Tibial artery (tissue), 4 donors: ENCODE results near the gene EPN2.

Experiments used
- DNase-seq, 2 donors: peaks; one replicate each; pipeline ENCODE4 v3.0.0-alpha.2; 2019
- H3K27ac ChIP-seq, 2 donors: fragments of 200-600 bp; sonication (generic) in 1 of 2; 1 replicate in 1 of 2; 2 replicates in 1 of 2; pipeline ENCODE4 v1.5.1; 2018 to 2019; ENCODE audit warnings: mild to moderate bottlenecking in 1 of 2
- H3K27me3 ChIP-seq, 2 donors: fragments of 200-600 bp; sonication (generic) in 1 of 2; one replicate each; pipeline versions ENCODE4 v1.5.1 to v1.6.0; 2016 to 2019
- H3K36me3 ChIP-seq, 3 donors: fragments of 200-600 bp; sonication (generic) in 2 of 3; one replicate each; pipeline ENCODE4 v1.5.1; 2016 to 2019; ENCODE audit warnings: mild to moderate bottlenecking in 2 of 3
- H3K4me1 ChIP-seq, 4 donors: fragments of 200-600 bp; sonication (generic) in 2 of 4; 1 replicate in 3 of 4; 2 replicates in 1 of 4; pipeline ENCODE4 v1.5.1; 2016 to 2019
- H3K4me3 ChIP-seq, 2 donors: fragments of 200-600 bp; sonication (generic) in 1 of 2; 1 replicate in 1 of 2; 2 replicates in 1 of 2; pipeline ENCODE4 v1.5.1; 2018 to 2019; ENCODE audit warnings: mild to moderate bottlenecking in 2 of 2
- H3K9me3 ChIP-seq, 3 donors: fragments of 200-600 bp; sonication (generic) in 1 of 3; one replicate each; pipeline ENCODE4 v1.5.1; 2016 to 2019
- intact Hi-C: fragments of 100-400 bp; cut with DNase I; formaldehyde crosslinking; loops from one replicate; pipeline ENCODE4 v1.15.0; 2023; ENCODE audit warnings: low total_unique reads
- TF ChIP-seq, protein P1 (sequence below), 2 experiments: fragments of 200-600 bp in 1 of 2; fragments of 450-650 bp in 1 of 2; IDR thresholded peaks; one replicate each; pipeline ENCODE4 v1.5.1; 2017 to 2019; ENCODE audit warnings: antibody characterized with exemption in 2 of 2, mild to moderate bottlenecking in 1 of 2, moderate library complexity in 1 of 2

The EPN2 gene

DNA sequence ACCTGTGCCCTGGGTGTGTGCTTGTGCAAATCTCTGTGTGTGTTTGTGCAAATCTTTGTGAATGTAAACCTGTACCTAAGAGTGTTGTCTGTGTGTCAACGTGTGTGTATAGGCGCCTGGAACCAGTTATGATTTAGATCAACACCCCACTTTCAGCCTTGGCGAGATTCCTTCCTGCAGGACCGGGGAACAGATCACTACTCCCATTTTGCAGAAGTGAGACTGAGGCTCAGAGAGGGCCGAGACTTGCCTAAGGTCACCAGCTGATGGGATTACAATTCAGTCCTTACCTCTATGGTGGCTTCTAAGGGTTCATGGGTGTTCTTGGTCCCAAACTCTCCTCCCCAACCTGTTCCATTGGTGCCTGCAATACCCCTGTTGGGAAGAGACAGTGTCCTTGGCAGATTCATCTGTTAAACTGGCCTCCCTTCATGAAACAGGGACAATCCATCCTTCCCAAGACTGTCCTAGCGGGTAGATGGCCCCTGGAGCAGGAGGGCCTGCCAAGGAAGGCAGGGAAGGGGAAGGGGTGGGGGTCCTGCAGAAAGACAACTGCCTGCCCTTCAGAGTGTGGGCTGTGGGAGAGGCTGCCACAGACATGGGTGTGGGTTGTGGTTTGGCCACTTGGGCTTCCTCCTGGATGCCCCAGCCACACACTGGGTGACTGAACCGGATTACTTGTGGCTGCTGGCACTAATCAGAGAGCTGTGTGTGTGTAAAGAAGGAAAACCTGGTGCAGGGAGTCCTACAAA is 134.3 kb downstream of the EPN2 start:
- DNase-seq = peak in 1 of 2 donors; percentile 2
- Histone ChIP-seq H3K4me3 (no peak overlapping the region), H3K27me3 (no peaks in the 10 kb centered on the region), H3K9me3 (no peaks in the 10 kb centered on the region), H3K36me3 (no peaks in the 10 kb centered on the region), H3K4me1 (peaks cover 0 to 27% (median 9%) of the 10 kb centered on the region in 4 donors), H3K27ac (no peak overlapping the region)
- intact Hi-C loops = no loop called here
- TF ChIP-seq, protein P1, sequence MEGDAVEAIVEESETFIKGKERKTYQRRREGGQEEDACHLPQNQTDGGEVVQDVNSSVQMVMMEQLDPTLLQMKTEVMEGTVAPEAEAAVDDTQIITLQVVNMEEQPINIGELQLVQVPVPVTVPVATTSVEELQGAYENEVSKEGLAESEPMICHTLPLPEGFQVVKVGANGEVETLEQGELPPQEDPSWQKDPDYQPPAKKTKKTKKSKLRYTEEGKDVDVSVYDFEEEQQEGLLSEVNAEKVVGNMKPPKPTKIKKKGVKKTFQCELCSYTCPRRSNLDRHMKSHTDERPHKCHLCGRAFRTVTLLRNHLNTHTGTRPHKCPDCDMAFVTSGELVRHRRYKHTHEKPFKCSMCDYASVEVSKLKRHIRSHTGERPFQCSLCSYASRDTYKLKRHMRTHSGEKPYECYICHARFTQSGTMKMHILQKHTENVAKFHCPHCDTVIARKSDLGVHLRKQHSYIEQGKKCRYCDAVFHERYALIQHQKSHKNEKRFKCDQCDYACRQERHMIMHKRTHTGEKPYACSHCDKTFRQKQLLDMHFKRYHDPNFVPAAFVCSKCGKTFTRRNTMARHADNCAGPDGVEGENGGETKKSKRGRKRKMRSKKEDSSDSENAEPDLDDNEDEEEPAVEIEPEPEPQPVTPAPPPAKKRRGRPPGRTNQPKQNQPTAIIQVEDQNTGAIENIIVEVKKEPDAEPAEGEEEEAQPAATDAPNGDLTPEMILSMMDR (IDR thresholded peaks at IDR 0.05) = no peak

DNA sequence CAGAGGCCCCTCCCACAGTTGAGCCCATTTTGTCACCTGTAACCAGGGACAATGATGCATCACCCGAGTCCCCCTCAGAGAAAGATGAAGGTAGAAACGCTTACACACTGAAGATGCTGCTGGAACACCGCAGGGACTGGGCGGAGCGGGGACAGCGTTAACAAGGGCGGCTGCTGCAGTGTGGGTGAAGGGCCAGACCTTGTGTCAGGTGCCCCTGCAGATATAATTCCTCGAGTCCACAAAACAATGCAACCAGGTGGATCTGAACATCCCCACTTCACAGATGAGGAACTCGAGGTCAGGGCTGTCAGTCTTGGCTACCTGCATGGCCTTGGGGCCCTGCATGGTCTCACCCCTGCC is 134.8 kb downstream of the EPN2 start:
- TF ChIP-seq, protein P1 (IDR thresholded peaks at IDR 0.05) = no peak
- intact Hi-C loops = no loop called here
- Histone ChIP-seq H3K4me3 (no peak overlapping the region), H3K36me3 (no peaks in the 10 kb centered on the region), H3K9me3 (no peaks in the 10 kb centered on the region), H3K27ac (no peak overlapping the region), H3K4me1 (peaks cover 0 to 30% (median 12%) of the 10 kb centered on the region in 4 donors), H3K27me3 (no peaks in the 10 kb centered on the region)
- no peak for DNase-seq

DNA sequence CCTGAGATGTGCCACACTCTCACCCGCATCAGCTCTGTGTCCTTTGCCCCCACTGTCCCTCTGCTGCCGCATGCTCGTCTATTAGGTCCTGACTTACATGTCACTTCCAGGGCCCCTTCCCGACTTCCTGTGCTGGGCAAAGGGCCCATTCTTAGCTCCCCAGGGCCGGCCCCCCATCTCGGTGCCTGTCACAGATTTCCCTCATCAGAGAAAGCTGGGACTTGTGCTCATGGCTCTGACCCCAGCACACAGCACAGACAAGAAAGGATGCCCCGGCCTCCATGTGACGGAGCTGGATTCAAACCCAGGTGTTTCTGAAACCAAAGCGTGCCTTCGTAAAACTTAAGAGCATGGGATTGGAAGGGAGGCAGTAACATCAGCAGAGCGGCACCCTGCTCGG is 135.3 kb downstream of the EPN2 start:
- DNase-seq = no peak

DNA sequence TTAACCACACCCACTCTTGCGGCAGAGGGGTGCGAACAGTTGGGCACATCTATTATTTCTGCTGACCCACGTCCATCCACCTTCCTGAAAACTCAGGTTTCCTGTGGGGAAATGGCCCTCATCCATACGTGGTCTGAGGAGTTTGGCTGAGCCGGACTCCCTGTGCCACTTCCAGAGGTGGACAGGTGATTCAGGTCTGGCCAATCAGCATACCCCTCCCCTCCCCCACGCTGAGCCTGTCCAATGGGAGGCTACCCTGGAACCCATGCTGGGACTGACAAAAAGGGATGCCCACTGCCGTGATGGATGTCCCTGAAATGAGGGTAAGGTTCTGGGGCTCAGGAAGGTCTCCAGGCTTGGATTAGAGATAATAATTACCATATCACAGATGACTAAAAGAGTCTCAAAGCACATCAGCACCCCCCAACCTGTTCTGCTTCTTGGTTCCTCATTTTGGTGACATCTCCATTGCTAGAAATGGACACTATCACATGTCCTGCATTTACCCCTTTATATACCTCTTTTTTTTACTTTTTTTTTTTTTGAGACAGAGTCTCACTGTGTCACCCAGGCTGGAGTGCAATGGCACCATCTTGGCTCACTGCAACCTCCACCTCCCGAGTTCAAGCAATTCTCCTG is 135.8 kb downstream of the EPN2 start:
- DNase-seq = no peak
- intact Hi-C loops = no loop called here
- Histone ChIP-seq H3K27me3 (no peaks in the 10 kb centered on the region), H3K36me3 (no peaks in the 10 kb centered on the region), H3K27ac (no peak overlapping the region), H3K4me1 (peaks cover 0 to 29% (median 11%) of the 10 kb centered on the region in 4 donors), H3K4me3 (no peak overlapping the region), H3K9me3 (no peaks in the 10 kb centered on the region)
- TF ChIP-seq, protein P1 (IDR thresholded peaks at IDR 0.05) = no peak

More for the DNA sequence above, 135.3 kb downstream of the EPN2 start:
- TF ChIP-seq, protein P1 (IDR thresholded peaks at IDR 0.05) = no peak
- no peak overlapping the region for H3K4me3 ChIP-seq
- H3K36me3 ChIP-seq = no peaks in the 10 kb centered on the region
- no peaks in the 10 kb centered on the region for H3K27me3 ChIP-seq
- H3K27ac ChIP-seq = no peak overlapping the region
- no peaks in the 10 kb centered on the region for H3K9me3 ChIP-seq
- peaks cover 0 to 34% (median 14%) of the 10 kb centered on the region in 4 donors for H3K4me1 ChIP-seq
- intact Hi-C loops = no loop called here

DNA sequence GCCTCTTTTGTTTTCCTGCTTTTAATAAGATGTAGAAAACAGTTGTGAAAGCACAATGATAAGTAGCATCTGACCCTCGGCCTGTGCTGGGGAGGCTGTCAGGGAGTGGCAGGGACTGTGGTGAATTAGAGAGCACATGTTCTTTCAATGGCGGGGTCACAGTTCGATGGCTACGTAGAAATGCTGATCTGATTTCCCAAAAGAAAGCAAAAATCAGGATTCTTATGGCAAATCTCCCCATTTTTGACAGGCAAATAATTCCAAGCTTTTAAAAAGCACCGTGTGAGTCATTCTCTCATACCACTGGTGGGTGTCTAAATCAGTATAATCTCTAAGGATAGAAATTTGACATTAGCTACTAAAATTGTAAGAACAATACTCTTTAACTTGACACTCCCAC is 137.0 kb downstream of the EPN2 start:
- intact Hi-C loops = no loop called here
- DNase-seq = no peak

More for the DNA sequence above, 137.0 kb downstream of the EPN2 start:
- Histone ChIP-seq H3K9me3 (no peaks in the 10 kb centered on the region), H3K4me3 (no peak overlapping the region), H3K36me3 (no peaks in the 10 kb centered on the region), H3K4me1 (peaks cover 0 to 22% (median 11%) of the 10 kb centered on the region in 4 donors), H3K27me3 (no peaks in the 10 kb centered on the region), H3K27ac (no peak overlapping the region)
- TF ChIP-seq, protein P1 (IDR thresholded peaks at IDR 0.05) = no peak
